CD1c-positive myeloid dendritic cell (primary cell): Measurements from ENCODE around the gene NDUFS6.
A peak's percentile ranks its signal among the peaks of the same experiment; 100 is the strongest.
"Not testable (repeated sequence)": the region's sequence is repeated elsewhere in the genome, so short reads cannot be mapped to it uniquely, and the experiment has no call there.

Experiments
- DNase-seq: peaks from one replicate; pipeline ENCODE4 v3.0.0-alpha.2; 2016; ENCODE audit errors: extremely low spot score

The NDUFS6 gene

DNA sequence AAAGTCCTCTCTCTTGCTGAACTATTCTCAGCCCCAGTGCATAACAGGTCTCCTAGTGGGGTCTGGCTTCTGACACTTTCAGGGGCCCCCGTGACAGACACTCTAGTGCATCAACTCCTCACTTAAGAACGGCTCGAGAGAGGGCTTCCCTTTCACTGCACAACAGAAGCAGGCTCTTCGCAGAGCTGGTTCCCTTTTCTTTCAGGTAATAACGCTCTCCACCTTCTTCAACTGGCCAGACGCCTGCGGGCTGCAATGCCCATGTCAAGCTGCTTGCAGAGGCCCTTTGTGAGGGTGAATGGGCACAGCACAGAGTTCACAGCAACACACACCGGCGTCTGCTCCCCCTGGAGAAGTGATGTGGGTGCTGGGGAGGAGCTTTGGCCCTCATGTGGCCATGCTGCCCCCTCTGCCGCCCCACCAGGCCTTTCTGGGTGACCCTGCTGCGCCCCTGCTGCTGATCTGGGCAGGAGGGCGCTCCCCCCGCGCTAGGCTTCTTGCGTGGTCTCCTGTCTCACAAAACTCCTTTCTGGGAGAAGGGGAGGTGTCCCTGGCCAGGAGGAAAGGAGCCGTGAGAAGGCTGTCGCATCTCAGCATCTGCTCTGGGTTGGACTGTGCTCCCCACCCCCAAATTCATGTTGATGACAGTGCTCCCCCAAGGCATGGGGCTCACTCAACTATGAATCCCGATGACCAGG lies 4.0 kb upstream of the NDUFS6 start:
- DNase-seq = no peak

DNA sequence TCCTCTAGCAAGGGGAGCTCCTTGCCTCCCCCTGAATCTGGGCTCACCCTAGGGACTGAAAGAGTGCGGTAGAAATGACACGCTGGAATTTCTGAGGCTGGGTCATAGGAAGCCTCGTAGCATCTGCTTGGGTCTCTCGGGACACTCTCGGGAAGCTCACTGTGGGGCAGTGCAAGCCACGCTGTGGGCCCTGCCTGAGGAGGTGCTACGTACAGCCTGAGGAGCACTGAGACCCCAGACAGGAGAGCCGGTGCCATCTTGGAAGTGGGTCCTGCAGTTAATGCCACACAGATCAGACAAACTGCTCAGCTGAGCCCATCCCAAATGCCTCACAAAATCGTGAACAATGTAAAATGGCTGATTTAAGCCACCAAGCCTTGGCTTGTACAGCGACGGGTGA lies 3.4 kb upstream of the NDUFS6 start:
- no peak for DNase-seq

DNA sequence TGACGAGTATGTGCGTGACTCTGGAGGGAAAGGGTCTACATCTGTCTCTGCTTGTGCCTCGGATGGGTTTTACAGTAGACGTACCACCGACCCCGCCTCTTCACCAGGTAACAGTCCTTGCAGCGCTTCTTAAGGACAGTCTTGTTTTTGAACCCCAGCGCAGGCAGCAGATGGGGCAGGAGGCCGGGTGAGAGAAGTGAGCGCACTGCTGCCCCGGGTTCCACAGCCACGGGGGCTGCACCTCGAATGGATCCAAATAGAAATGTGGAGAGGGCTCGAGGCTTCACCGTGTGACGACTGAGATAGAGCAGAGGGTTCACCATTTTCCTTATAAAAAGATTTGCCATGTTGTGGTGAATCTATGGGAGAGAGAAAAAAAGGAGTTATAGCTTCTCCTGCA lies 2.6 kb upstream of the NDUFS6 start:
- not testable (repeated sequence) for DNase-seq

DNA sequence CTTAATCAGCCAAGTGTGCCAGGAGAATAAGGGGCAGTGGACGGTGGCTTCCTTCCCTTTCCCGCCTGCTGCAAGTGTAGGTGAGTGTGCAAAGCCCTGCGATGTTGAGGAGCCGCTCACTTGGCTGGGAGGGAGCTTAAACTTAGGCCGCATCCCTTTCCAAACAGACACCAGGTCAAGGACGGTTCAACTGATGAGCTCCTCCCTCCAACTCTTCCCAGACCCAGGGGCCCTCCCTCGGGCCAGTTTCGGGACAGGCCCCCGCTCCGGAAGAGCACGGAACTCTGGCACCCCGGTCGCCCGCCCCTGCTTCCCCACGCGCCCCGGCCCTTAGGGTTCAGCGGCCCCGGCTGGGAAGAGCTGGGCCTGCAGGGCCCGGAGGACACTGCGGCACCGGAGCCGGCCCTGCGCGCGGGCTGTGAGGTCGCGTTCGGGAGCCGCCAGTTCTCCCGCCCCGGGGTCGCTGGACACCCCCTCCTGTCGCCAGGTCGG lies 2.1 kb upstream of the NDUFS6 start:
- peak; percentile 48 for DNase-seq

DNA sequence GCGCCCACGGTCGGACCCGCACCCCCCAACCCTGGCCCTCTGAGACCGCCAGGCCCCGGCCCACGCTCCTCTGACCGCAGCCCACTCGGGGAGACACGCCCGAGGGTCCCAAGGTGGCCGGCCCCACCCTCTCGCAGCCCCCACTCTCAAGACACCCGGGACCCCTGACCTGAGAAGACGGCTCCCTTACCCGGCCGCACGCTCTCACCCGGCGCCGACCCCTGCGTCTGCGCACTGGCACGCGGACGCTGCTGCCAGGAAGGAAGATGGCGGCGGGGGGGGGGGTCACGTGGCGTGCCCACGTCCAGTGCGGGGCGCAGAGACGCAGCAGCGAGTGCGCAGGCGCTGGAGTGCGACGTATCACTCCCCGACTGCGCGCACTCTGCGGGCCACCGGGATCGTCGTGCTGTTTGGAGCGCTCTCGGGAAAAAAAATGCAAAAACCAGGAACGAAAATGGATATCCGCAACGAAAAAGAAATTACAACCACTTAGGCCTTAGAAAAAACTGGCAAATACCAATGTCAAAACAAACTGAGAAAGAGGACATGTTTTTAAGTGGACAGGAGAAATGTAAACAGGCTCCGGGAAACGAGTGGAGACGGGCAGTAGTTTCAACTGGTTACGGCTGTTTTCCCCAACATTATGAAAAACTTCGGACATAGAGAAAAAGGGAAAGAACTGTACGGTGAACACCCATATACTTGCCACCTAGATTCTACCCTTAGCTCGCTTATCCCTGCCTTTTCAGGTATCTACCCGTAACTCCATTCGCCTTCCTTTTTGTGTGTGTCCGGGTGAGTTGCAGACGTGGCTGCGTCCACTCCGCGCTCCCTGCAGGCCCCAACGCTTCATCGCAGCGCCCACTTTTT lies 1.4 kb upstream of the NDUFS6 start, which contains the start of gene MRPL36:
TSS of gene MRPL36 (minus strand) at position 236 of the 870 bp plus-strand sequence. CDS start 902 bp downstream, outside the sequence.
- DNase-seq = peak; percentile 98

DNA sequence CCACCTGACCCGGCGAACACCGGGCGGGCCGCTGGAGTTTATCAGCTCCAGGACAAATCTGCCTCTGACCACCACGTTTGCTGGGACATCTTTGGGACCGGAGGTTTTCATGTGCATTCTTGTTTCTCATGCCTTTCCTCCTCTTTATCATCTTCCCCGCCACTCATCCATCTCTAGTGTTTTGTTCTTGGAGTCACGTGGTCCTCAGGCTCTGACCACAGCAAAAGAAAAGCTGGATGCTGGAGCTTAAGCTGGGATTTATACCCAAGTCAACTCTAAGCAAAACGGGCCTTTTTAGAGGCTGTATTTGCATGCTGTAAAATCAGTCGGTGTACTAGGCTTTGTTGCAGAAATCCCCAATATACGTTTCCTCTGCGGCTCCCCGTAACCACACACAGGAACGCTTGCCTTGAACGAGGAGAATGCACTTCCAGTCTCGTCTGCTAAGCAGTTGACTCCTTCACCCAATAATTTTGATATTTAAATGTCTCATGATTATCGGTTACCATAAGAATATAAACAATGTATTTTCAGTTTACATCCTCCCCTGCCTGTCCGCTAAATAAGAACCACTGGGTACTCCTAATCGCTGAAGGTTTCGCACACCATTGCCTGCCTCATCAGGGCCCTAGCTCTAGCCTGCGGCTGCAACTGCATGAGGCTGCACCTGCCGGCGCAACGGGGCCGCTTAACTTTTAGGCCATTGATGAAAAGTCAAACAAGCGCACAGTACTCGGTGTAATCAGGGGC lies 560 bp upstream of the NDUFS6 start:
- DNase-seq = peak; percentile 18

DNA sequence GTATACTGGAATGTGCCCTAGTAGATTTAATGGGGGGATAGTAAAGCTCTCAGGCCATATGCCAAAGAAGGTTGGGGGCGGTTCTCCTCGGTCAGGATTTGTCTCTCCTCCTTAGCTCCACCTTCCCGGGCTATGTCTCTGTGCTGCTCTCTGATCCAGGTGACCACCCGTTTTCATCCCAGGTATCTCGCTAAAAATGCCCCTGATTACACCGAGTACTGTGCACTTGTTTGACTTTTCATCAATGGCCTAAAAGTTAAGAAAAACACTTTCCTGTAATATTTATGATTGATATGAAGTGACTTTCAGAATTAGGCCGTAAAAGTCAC lies 724 bp downstream of the NDUFS6 start:
- DNase-seq = no peak

DNA sequence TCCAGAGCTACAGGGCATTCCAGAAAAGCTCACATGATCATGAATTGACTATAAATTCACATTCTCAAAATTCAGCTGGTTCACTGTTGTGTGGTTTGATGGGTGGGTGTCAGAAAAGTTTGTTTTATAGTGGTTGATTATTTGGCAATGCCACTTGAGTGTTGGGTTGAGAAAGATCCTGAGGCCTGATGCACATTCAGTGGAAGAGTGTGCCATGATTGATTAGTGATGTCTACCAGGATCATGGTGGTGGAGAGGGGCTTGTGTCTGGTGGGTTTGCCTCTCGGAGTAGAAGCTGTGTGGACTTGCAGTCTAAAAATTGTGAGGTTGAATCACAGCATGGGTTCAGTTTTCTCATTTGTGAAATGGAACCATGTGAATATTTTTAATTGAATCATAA lies 2.0 kb downstream of the NDUFS6 start:
- DNase-seq = no peak

DNA sequence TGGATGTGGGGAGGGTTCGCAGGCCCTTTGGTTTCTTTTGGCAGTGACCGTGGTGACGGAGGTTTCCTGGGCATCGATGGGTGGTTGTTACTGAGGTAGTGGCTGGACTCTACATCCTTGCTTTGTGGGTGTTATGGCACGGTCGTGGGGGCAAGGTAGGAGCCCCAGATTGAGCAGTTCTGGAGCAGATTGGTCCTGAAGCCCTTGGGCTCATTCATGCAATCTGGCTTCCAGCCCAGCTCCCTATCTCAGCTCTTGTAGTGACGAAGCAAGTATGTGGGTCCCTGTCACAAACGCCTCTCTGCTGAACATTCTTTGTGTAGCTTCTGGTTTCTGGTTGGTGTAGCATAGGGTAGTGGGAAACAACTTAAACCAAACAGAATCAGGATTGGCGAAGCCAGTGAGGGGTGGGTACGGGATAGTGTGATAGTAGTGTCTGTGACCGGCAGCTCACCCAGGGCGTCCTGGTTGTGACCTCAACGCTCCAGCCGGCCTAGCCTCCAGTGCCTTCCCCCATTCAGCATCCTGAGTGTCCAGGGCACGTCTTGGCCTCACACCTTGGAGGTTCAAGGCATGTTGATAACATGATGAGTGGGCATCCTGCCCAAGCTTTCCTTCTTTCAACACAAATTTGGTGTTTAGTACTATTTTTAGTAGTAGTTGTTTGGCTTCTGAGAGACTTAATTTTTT lies 2.9 kb downstream of the NDUFS6 start:
- DNase-seq = no peak

DNA sequence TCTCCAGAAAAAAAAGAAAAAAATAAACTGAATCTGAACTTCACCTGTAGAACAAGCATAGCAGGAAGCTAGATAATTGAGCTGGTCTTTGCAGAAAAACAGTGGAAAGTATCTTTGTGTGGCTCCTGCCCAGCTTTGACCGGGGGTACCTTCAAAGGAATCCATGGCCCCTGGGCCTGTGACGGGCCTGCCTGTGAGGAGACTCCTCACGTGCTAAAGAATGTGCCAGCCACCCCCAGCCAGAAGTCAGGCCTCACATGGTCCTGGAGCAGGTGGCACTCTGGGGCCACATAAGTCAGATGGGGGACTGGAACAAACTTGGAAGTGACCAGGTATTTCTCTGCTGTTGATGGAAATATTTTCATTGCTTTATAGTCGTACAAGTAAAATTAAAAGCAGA lies 4.1 kb downstream of the NDUFS6 start:
- DNase-seq = no peak

DNA sequence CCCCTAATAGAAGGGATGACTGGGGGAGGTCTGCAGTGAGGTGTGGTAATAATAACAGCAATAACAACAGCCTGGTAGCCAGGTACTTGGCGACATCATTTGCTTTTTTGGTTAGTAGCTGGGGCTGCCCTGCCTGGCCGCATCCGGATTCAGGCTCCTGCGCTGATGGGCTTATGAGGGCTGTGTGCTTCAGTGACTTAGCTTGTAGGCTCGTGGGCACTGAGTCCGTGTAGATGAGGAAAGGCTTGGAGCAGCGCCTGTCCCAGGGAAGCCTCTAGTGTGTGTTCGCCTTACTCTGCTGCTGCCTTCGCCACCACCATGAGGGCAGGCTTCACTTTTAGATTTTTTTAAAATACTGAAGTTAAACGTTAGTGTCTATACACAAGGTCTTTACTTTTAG lies 4.5 kb downstream of the NDUFS6 start:
- DNase-seq = no peak

DNA sequence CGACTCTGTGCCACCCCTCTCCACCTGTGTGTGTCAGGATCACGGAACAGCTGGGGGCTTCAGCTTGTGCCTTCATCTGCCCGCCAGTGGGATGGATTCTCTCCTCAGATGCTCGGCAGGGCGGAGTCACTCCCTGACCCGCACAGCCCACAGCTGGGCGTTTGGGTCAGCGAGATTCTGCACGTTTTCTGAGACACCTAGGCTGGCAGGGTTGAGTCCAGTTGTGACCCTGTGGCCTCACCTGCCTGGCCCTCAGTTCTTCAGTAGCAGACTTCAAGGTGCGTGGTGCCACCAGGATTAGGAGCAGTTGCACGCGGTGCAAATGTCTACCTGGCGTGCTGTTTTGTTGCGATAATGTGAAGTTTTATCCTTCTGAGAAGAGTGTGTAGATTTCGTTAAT lies 5.0 kb downstream of the NDUFS6 start:
- DNase-seq = no peak

DNA sequence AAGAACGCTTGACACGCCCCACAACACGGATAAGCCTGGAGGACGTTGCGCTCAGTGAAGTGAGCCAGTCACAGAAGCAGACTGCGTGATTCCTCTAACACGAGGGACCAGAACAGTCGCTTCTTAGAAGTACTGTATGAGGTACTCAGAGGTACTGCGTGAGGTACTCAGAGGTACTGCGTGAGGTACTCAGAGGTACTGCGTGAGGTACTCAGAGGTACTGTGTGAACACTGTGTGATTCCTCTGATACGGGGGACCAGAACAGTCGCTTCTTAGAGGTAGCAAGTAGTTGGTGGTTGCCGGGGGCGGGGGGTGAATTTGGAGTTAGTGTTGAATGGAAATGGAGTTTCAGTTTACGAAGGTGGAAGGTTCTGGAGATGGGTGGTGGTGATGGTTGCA lies 5.8 kb downstream of the NDUFS6 start:
- no peak for DNase-seq

DNA sequence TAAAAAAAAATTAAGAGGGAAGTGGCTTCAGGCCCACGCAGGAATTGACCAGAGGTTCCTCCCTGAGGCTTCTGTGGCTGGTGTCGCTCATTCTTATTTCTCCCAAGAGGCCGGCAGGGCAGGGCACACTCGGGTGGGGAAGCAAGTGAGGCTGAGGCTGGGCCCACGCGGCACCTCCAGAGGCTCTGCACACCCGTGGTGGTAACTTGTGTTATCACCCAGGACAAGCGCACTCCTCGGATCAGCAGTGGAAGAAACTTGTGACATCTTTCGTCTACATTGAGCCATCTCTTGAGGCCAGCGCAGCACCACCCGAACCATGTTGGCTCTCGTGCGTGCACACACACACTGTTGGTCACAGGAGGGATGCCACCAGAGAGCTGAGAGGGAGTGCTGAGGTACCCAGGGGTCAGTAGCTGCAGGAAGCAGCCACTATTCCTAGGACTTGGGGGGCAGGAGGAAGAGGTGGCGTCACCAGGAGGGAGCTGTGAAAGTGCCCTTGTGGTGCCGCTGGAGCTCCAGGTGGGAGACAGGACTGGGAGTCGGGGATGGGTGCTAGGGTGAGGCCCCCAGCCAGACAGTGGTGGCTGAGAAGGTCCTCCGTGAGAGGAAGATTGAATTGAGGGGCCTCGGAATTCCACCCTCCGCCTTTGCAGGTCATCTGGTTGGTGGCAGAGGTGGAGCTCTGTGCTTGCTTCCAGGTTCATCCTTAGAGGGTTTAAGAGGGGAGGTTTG lies 6.4 kb downstream of the NDUFS6 start:
- peak; percentile 44 for DNase-seq

DNA sequence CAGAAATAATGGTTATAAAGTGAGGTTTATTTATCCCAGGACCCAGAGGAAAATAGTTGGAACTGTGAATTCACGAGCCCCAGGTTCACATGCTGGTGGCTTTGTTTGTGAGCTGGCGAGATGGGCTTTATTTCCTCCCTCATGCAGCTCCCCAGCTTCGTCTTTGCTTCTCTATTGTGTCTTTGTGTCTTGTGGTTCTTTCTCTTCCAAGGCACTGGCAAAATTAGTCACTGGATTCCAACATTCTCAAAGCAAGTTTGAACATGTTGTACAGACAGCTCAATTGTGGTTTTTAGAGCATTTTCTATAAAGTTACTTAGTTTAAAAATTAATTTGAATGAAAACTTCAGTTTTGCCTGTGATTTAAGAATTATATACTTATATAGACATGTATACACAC lies 7.2 kb downstream of the NDUFS6 start:
- no peak for DNase-seq

DNA sequence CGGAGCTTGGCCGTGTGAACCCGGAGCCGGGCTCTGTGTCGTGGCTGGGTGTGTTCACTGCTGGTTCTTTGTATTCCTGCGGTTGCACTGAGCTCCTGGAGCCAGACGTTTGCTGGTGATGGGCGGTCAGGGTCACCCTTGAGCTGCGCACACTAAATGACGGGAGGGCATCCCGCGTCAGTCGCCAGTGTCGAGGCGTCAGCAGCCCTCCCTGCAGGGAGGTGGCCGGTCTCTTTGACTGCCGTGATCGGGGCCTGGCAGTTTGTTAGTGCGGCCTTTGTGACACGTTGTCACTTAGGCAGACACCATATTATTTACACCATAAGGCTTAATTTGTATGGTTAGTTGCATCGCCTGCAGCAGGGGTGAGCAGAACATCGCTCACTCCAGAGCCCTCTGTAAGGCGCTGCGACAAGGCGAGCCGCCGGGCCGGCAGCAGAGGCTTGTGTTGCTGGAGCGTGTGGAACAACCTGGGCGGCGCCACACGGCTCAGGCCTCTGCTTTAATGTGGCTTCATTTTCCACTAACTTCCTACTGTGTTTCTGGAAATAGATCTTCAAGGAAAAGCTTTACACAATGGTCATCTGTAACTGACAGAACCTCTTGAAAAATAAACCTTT lies 8.3 kb downstream of the NDUFS6 start:
- DNase-seq = no peak

DNA sequence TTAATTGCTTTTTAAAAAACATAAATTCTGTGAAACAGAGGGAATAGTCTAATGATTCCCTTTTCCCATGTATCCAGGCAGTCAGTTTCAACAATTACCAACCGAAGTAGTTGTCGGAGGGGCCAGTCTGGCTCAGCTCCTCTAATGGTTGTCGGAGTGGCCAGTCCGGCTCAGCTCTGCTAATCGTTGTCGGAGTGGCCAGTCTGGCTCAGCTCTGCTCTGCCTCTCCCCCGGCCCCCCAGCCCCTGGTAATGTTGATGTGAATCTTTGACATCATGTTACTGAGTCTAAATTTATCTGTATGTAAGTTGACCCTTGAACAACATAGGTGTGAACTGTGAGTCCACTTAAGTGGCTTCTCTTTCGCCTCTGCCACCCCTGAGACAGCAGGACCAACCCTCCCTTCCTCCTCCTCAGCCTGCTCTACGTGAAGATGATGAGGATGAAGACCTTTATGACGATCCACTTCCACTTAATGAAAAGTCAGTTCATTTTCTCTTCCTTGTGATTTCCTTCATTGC lies 9.4 kb downstream of the NDUFS6 start:
- no peak for DNase-seq

DNA sequence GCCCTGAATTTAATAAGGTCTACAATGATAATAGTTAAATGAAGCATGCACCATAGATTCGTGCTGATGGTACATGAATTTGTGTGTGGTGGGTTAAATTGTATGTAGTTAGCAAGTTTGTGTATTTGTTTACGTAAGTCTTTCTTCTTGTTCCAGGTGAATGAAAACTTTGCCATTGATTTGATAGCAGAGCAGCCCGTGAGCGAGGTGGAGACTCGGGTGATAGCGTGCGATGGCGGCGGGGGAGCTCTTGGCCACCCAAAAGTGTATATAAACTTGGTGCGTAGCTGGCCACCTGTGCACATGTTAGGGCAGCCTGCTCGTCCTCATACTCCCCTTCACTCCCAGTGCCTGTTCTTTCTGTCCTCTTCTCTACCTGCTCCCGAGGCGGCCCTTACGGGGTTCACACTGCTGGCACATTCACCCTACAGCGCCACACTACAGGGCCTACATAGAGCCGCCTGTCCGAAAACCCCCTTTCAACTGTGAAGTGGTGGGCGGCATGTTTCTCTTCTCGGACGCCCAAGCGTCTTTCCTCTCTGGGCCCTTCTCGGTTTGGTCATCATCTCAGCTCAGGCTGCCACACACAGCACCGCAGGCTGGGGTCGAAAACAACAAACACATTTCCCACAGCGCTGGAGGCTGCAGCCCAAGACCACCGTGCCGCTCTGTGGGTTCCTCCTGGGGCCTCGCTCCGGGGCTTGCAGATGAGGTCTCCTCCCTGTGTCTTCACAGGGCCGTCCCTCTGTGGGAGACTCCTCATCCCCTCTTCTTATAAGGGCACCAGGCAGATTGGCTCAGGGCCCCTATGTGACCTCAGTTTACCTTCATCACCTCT lies 13.2 kb downstream of the NDUFS6 start:
- DNase-seq = no peak

DNA sequence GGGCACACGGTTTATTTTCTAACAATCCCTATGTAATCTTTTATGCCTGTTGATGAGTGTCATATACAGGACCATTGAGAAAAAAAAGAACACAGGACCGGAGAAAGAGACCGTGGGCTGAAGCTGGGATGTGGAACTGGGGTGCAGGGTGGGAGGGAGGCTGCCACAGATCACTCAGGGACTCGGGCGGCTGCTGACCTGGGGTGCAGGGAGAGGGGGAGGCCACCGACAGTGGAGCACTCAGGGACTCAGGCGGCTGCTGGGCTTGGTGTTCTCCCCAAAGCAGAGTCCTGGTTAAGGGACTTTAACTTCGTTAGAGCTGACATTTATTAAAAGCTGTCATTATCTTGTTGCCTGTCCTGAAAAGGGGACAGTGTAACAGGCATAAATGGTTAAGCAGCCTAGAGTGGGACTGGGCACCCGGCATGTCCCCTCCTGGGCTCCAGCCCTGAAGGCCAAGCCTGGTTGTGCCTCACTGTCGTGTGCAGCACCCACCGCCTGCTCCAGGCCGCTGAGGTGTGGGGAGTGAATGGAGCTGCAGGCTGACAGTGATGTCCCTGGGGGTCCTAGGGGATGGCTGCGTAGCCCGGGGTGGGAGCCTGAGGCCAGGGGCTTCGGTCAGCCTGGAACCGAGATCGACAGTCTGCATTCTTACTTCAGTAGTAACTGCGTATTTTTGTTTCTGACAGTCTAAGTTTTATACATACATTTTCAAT lies 14.0 kb downstream of the NDUFS6 start:
- DNase-seq = no peak
